ENCODE measurements around the gene TGOLN2. TPM values are rescaled to one million over a fixed set of nuclear protein-coding genes. Genes with fewer than 3 reads are reported as not detected.
A peak's percentile ranks its signal among the peaks of the same experiment; 100 is the strongest.

TGOLN2 gene
- total RNA-seq, 3 donors from 2014 or later (not counting 1 experiment from before 2014, with no cell fraction given), result 190 to 207 (median 194) TPM

DNA sequence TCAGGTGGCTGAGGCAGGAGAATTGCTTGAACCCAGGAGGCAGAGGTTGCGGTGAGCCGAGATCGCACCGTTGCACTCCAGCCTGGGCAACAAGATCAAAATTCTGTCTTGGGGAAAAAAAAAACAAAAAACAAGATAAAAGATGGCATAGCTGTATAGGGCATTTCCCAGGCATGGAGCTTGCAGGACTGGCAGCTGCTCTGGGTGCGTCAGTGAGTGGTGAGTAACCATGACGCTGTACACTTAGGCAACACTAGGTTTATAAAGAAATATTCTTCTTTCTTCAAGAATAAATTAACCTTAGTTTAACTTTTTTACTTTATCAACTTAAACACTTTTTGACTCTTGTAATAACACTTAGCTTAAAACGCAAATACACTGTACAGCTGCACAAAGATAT is 15.4 kb downstream of the TGOLN2 start:
- Histone ChIP-seq H3K9me3 (ENCODE audit: control insufficient read depth, insufficient read depth, low read length) (no peaks in the 10 kb centered on the region), H3K4me1 (ENCODE audit: control insufficient read depth, insufficient read depth, low read length) (peaks cover 23% of the 10 kb centered on the region), H3K27me3 (ENCODE audit: control insufficient read depth, insufficient read depth, low read length) (no peaks in the 10 kb centered on the region), H3K4me3 (ENCODE audit: low read length) (no peak overlapping the region), H3K36me3 (ENCODE audit: control insufficient read depth, insufficient read depth, low read length) (peaks cover 24% of the 10 kb centered on the region), H3K27ac (ENCODE audit: low read length) (no peak overlapping the region)
- 97% methylated on average over 6 of the region's 7 CpGs for WGBS (ENCODE audit: insufficient coverage)
- no peaks in the 10 kb centered on the region for H3K27me3 Mint-ChIP-seq (ENCODE audit: low read depth in 2 of 2)
- intact Hi-C loops (cut with micrococcal nuclease), result no loop called here
- H3K9me3 Mint-ChIP-seq, result no peaks in the 10 kb centered on the region
- peaks cover 5% of the 10 kb centered on the region for H3K36me3 Mint-ChIP-seq
- H3K4me3 Mint-ChIP-seq, result no peak overlapping the region
- TF ChIP-seq, protein P1, sequence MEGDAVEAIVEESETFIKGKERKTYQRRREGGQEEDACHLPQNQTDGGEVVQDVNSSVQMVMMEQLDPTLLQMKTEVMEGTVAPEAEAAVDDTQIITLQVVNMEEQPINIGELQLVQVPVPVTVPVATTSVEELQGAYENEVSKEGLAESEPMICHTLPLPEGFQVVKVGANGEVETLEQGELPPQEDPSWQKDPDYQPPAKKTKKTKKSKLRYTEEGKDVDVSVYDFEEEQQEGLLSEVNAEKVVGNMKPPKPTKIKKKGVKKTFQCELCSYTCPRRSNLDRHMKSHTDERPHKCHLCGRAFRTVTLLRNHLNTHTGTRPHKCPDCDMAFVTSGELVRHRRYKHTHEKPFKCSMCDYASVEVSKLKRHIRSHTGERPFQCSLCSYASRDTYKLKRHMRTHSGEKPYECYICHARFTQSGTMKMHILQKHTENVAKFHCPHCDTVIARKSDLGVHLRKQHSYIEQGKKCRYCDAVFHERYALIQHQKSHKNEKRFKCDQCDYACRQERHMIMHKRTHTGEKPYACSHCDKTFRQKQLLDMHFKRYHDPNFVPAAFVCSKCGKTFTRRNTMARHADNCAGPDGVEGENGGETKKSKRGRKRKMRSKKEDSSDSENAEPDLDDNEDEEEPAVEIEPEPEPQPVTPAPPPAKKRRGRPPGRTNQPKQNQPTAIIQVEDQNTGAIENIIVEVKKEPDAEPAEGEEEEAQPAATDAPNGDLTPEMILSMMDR (IDR thresholded peaks at IDR 0.05), result no peak
- ATAC-seq (no peak), DNase-seq (peak in 1 of 2 donors; percentile 9)
- peak overlapping the region in 1 of 2 donors; percentile 69 for H3K27ac Mint-ChIP-seq
- peaks cover 31 to 35% of the 10 kb centered on the region in 2 donors for H3K4me1 Mint-ChIP-seq

DNA sequence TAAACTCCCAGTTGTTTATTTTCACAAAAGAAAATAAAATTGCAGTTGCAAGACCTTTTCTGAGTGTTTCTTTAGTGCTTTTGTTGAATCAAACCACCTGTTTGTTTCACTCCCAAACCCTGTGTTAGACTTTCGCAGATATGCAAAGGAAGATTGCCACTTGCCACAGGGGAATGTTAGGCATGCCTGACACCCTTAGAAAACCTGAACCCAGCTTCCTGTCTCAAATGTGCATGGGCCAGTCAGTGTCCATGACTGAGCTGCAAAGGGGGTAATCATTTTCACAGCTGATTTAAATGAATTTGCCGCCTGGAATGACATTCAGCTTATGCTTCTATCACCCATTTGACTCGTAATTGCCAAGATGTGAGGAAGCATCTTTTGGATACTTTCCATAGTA is 17.5 kb downstream of the TGOLN2 start:
- Histone ChIP-seq H3K4me1 (ENCODE audit: control insufficient read depth, insufficient read depth, low read length) (peaks cover 34% of the 10 kb centered on the region), H3K27ac (ENCODE audit: low read length) (peak overlapping the region; percentile 61), H3K9me3 (ENCODE audit: control insufficient read depth, insufficient read depth, low read length) (no peaks in the 10 kb centered on the region), H3K36me3 (ENCODE audit: control insufficient read depth, insufficient read depth, low read length) (peaks cover 5% of the 10 kb centered on the region), H3K27me3 (ENCODE audit: control insufficient read depth, insufficient read depth, low read length) (no peaks in the 10 kb centered on the region), H3K4me3 (ENCODE audit: low read length) (no peak overlapping the region)
- TF ChIP-seq, protein P1 (IDR thresholded peaks at IDR 0.05), result no peak
- Mint-ChIP-seq H3K36me3 (no peaks in the 10 kb centered on the region), H3K4me3 (peak overlapping the region; percentile 79), H3K9me3 (no peaks in the 10 kb centered on the region), H3K27ac (peak overlapping the region; percentile 82 to 87), H3K4me1 (peaks cover 26 to 34% of the 10 kb centered on the region in 2 donors), H3K27me3 (ENCODE audit: low read depth in 2 of 2) (no peaks in the 10 kb centered on the region)
- ATAC-seq (no peak), DNase-seq (peak in 1 of 2 donors; percentile 8)
- WGBS (ENCODE audit: insufficient coverage), result 86% methylated on average over 2 of the region's 3 CpGs
- intact Hi-C loops (cut with micrococcal nuclease), result no loop called here

DNA sequence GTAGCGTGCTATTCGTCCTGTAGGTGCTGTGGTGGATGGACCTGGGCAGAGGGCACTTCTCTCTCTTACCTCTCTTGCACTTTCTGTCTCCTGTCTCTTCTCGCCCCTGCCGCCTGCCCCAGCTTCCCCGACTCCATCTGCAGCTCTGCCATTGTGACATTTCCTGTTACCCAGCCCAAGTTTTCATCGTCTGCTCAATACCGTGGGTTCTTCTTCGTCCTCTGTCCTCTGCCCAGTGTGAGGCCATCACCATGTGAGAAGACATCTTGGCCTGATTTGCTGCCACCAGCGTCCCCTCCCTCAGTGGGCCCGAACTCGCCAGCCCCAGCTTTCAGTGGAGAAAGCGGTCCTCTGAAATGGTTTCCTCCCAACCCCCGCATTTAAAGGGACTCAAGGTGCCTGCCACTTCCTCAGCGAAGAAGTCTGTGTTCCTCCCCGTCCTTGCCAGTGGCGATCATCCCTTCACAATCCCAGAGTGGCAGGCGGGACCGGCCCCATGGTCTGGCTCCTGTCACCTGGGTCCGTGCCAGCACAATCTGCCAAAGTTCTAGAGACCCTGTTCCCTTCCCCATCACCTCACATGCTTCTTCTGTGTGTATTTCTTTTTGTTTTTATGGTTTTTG is 18.0 kb downstream of the TGOLN2 start:
- peak overlapping the region; percentile 61 for H3K27ac ChIP-seq (ENCODE audit: low read length)
- H3K9me3 ChIP-seq (ENCODE audit: control insufficient read depth, insufficient read depth, low read length), result no peaks in the 10 kb centered on the region
- Mint-ChIP-seq H3K27ac (peak overlapping the region; percentile 82 to 87), H3K4me1 (peaks cover 26 to 36% of the 10 kb centered on the region in 2 donors), H3K36me3 (no peaks in the 10 kb centered on the region), H3K4me3 (peak overlapping the region; percentile 79), H3K9me3 (no peaks in the 10 kb centered on the region), H3K27me3 (ENCODE audit: low read depth in 2 of 2) (no peaks in the 10 kb centered on the region)
- DNase-seq (peak in 1 of 2 donors; percentile 56), ATAC-seq (peak; percentile 54 to 76 (median 69))
- H3K27me3 ChIP-seq (ENCODE audit: control insufficient read depth, insufficient read depth, low read length), result no peaks in the 10 kb centered on the region
- intact Hi-C loops (cut with micrococcal nuclease), result no loop called here
- peaks cover 34% of the 10 kb centered on the region for H3K4me1 ChIP-seq (ENCODE audit: control insufficient read depth, insufficient read depth, low read length)
- 37% methylated on average over 19 of the region's 19 CpGs for WGBS (ENCODE audit: insufficient coverage)
- peaks cover 3% of the 10 kb centered on the region for H3K36me3 ChIP-seq (ENCODE audit: control insufficient read depth, insufficient read depth, low read length)
- TF ChIP-seq, protein P1 (IDR thresholded peaks at IDR 0.05), result no peak
- H3K4me3 ChIP-seq (ENCODE audit: low read length), result no peak overlapping the region

All from natural killer cell (primary cell).